ENCODE measurements around the gene SLC22A6.

SLC22A6 gene

DNA sequence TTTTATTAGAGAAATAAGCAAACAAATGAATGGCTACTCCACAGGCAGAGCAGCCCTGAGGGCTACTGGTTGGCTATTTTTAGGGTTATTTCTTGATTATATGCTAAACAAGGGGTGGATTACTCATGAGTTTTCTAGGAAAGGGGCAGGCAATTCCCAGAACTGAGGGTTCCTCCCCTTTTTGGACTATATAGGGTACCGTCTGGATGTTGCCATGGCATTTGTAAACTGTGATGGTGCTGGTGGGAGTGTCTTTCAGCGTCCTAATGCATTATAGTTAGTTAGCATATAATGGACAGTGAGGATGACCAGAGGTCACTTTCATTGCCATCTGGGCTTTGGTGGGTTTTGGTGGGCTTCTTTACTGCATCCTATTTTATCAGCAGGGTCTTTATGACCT, 19.2 kb downstream of the SLC22A6 start:
- TF ChIP-seq, protein P1, sequence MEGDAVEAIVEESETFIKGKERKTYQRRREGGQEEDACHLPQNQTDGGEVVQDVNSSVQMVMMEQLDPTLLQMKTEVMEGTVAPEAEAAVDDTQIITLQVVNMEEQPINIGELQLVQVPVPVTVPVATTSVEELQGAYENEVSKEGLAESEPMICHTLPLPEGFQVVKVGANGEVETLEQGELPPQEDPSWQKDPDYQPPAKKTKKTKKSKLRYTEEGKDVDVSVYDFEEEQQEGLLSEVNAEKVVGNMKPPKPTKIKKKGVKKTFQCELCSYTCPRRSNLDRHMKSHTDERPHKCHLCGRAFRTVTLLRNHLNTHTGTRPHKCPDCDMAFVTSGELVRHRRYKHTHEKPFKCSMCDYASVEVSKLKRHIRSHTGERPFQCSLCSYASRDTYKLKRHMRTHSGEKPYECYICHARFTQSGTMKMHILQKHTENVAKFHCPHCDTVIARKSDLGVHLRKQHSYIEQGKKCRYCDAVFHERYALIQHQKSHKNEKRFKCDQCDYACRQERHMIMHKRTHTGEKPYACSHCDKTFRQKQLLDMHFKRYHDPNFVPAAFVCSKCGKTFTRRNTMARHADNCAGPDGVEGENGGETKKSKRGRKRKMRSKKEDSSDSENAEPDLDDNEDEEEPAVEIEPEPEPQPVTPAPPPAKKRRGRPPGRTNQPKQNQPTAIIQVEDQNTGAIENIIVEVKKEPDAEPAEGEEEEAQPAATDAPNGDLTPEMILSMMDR (IDR thresholded peaks at IDR 0.05) = no peak
- Histone ChIP-seq H3K4me3 (no peak overlapping the region), H3K36me3 (no peaks in the 10 kb centered on the region), H3K9me3 (no peaks in the 10 kb centered on the region), H3K27ac (no peak overlapping the region), H3K27me3 (peaks cover 0 to 4% of the 10 kb centered on the region in 2 donors), H3K4me1 (no peaks in the 10 kb centered on the region)
- intact Hi-C loops (cut with DNase I; ENCODE audit: low total_unique reads) = no loop called here
- no peak for DNase-seq

DNA sequence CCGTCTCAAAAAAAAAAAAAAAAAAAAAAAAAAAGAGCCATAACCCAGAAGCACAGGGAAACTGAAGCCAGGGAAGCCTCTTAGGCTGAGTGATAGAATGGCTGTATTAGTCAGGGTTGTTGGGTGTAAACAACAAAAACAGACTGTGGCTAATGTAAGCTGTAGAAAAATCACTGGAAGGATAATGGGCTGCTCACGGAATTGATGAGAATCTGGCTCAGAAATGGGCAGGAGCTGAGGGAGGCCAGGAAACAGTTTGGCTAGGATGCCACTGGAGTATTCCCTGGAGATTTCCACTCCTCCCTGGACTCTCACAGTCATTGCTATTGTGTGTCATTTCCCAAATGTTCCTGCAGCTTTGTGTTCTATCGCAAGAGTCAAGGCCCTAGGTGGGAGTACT, 22.4 kb downstream of the SLC22A6 start:
- peaks cover 0 to 4% of the 10 kb centered on the region in 2 donors for H3K27me3 ChIP-seq
- TF ChIP-seq, protein P1 (IDR thresholded peaks at IDR 0.05) = no peak
- H3K4me1 ChIP-seq = peaks cover 0 to 10% (median 5%) of the 10 kb centered on the region in 4 donors
- no peak for DNase-seq
- H3K36me3 ChIP-seq = no peaks in the 10 kb centered on the region
- no peak overlapping the region for H3K4me3 ChIP-seq
- H3K27ac ChIP-seq = no peak overlapping the region
- intact Hi-C loops (cut with DNase I; ENCODE audit: low total_unique reads) = no loop called here
- H3K9me3 ChIP-seq = no peaks in the 10 kb centered on the region

DNA sequence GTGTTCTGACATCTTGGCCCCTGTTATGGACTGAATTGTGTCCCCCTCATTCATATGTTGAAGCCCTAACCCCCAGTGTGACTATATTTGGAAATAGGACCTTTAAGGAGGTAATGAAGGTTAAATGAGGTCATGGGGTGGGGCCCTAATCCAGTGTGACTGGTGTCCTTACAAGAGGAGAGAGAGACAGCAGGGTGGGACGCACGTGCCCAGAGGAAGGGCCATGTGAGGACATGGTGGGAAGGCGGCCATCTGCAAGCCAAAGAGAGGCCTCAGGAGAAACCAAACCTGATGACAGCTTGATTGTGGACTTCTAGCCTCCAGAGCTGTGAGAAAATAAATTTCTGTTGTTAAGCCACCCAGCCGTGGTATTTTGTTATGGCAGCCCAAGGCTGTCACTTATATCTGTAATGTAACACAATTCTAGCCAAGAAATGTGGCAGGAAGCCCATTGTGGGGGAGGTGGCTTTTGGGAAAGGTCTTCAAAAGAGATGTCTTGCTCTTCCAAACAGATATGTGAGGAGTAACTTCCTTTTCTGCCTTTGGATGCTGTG, 23.7 kb downstream of the SLC22A6 start:
- Histone ChIP-seq H3K36me3 (no peaks in the 10 kb centered on the region), H3K4me3 (no peak overlapping the region), H3K9me3 (no peaks in the 10 kb centered on the region), H3K27ac (no peak overlapping the region), H3K27me3 (peaks cover 0 to under 1% of the 10 kb centered on the region in 2 donors), H3K4me1 (peaks cover 0 to 10% (median 5%) of the 10 kb centered on the region in 4 donors)
- TF ChIP-seq, protein P1 (IDR thresholded peaks at IDR 0.05) = no peak
- no peak for DNase-seq
- intact Hi-C loops (cut with DNase I; ENCODE audit: low total_unique reads) = no loop called here

DNA sequence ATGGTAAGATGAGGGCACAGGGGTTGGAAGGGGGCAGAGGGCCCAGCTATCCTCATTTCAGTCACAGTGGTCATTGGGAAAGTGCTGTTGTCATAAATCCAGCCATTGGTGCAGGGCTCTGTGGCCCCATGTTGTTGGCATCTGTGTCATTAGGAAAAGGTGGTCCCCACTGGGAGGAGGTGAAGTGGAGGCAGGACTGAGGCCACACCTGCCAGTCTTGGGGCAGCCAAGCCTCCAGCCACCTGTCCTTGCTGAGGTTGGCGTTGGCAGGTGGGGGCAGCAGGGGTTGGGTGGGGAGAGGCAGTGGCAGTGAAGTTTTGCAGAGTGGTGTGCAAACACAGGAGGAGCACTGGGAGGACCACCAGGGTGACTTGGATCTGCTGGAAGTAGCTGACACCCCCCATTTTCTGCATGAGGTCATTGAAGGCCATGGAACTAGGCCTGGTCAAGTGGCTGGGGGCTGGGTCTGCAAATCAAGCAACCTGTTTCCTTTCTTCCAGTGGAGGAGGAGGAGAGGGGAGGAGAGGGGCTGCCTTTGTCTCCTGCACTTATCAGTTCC, 25.3 kb downstream of the SLC22A6 start:
- intact Hi-C loops (cut with DNase I; ENCODE audit: low total_unique reads) = no loop called here
- H3K9me3 ChIP-seq = no peaks in the 10 kb centered on the region
- TF ChIP-seq, protein P1 (IDR thresholded peaks at IDR 0.05) = no peak
- peaks cover 0 to 10% (median 5%) of the 10 kb centered on the region in 4 donors for H3K4me1 ChIP-seq
- H3K4me3 ChIP-seq = no peak overlapping the region
- DNase-seq = no peak
- H3K36me3 ChIP-seq = no peaks in the 10 kb centered on the region
- no peak overlapping the region for H3K27ac ChIP-seq
- H3K27me3 ChIP-seq = peaks cover 0 to 9% of the 10 kb centered on the region in 2 donors

DNA sequence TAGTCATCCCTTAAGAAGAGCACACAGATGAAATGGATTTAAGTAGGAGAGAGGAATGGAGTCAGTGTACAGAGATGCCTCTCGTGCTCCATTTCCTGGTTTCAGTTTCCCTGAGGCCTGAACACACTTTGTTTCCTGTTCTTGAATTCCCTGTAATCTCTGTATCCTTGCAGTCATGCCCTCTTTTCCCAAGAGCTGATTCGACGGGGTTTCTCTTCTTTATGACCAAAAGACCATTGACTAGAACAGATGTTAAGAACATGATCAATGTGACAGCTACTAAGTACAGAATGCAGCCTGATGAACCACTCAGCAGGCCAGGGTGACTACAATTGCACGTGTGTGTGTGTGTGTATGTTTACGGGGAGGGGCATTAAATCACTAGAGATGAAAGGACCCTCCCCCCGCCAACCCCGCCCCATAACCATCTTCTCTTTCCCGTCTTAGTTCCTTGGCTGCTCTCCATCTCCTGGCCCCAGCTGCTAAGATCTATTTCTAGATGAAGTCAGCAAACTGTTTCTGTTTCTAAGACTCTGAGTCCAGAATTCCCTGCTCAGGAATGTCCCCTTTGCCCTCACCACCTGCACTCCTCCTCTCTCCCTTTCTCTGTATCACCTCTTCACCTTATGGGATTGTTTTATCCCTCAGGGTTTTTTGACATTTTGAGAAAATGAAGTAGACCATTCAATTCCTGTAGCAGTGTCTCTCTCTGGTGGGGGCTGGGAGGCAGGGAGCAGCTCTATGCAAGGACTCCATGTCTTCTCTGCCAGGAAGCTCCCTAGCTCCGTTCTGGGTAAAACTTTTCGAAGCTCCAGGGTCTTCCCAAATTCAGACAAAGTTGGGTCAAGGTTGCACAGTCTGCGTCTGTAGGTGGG, 26.0 kb downstream of the SLC22A6 start:
- no peak overlapping the region for H3K4me3 ChIP-seq
- no peak overlapping the region for H3K27ac ChIP-seq
- peaks cover 0 to 10% (median 5%) of the 10 kb centered on the region in 4 donors for H3K4me1 ChIP-seq
- H3K36me3 ChIP-seq = no peaks in the 10 kb centered on the region
- no peak for DNase-seq
- H3K9me3 ChIP-seq = no peaks in the 10 kb centered on the region
- TF ChIP-seq, protein P1 (IDR thresholded peaks at IDR 0.05) = no peak
- intact Hi-C loops (cut with DNase I; ENCODE audit: low total_unique reads) = no loop called here
- peaks cover 0 to 12% of the 10 kb centered on the region in 2 donors for H3K27me3 ChIP-seq
